ENCODE data around the gene COPS9. TPM values are rescaled to one million over a fixed set of nuclear protein-coding genes. Genes with fewer than 3 reads are reported as not detected.

COPS9 gene
- total RNA-seq, 1 donor from 2014 or later: 156 TPM

- no peak for TF ChIP-seq CTCF (IDR thresholded peaks at IDR 0.05)
- Mint-ChIP-seq H3K36me3 (ENCODE audit: unreplicated experiment) (no peaks in the 10 kb centered on the region), H3K27ac (ENCODE audit: unreplicated experiment) (no peak overlapping the region), H3K4me1 (ENCODE audit: unreplicated experiment) (peaks cover 23% of the 10 kb centered on the region), H3K27me3 (ENCODE audit: unreplicated experiment) (peaks cover 24% of the 10 kb centered on the region), H3K4me3 (ENCODE audit: unreplicated experiment) (peak overlapping the region; percentile 12), H3K9me3 (ENCODE audit: unreplicated experiment) (no peaks in the 10 kb centered on the region)
- no peak for DNase-seq (ENCODE audit: extremely low spot score, unreplicated experiment)
Measured at GRCh38 chr2:240137596-240138253, 1.6 kb upstream of the COPS9 start.

GRCh38 chr2:240136671-240137292 is 677 bp upstream of the COPS9 start:
- Mint-ChIP-seq H3K4me1 (ENCODE audit: unreplicated experiment) (peaks cover 23% of the 10 kb centered on the region), H3K27me3 (ENCODE audit: unreplicated experiment) (peaks cover 19% of the 10 kb centered on the region), H3K27ac (ENCODE audit: unreplicated experiment) (no peak overlapping the region), H3K4me3 (ENCODE audit: unreplicated experiment) (peak overlapping the region; percentile 94), H3K9me3 (ENCODE audit: unreplicated experiment) (no peaks in the 10 kb centered on the region), H3K36me3 (ENCODE audit: unreplicated experiment) (peaks cover 4% of the 10 kb centered on the region)
- no peak for DNase-seq (ENCODE audit: extremely low spot score, unreplicated experiment)
- no peak for TF ChIP-seq CTCF (IDR thresholded peaks at IDR 0.05)

- peaks cover 23% of the 10 kb centered on the region for H3K4me1 Mint-ChIP-seq (ENCODE audit: unreplicated experiment)
- peaks cover 10% of the 10 kb centered on the region for H3K27me3 Mint-ChIP-seq (ENCODE audit: unreplicated experiment)
- H3K27ac Mint-ChIP-seq (ENCODE audit: unreplicated experiment): peak overlapping the region; percentile 86
- no peak for TF ChIP-seq CTCF (IDR thresholded peaks at IDR 0.05)
- peak overlapping the region; percentile 94 for H3K4me3 Mint-ChIP-seq (ENCODE audit: unreplicated experiment)
- H3K9me3 Mint-ChIP-seq (ENCODE audit: unreplicated experiment): no peaks in the 10 kb centered on the region
- DNase-seq (ENCODE audit: extremely low spot score, unreplicated experiment): no peak
- peaks cover 11% of the 10 kb centered on the region for H3K36me3 Mint-ChIP-seq (ENCODE audit: unreplicated experiment)
Measured at GRCh38 chr2:240135706-240136012, 446 bp downstream of the COPS9 start.

- H3K27ac Mint-ChIP-seq (ENCODE audit: unreplicated experiment): peak overlapping the region; percentile 86
- no peak for DNase-seq (ENCODE audit: extremely low spot score, unreplicated experiment)
- H3K4me3 Mint-ChIP-seq (ENCODE audit: unreplicated experiment): peak overlapping the region; percentile 94
- TF ChIP-seq CTCF (IDR thresholded peaks at IDR 0.05): no peak
- no peaks in the 10 kb centered on the region for H3K9me3 Mint-ChIP-seq (ENCODE audit: unreplicated experiment)
- peaks cover 7% of the 10 kb centered on the region for H3K27me3 Mint-ChIP-seq (ENCODE audit: unreplicated experiment)
- peaks cover 16% of the 10 kb centered on the region for H3K36me3 Mint-ChIP-seq (ENCODE audit: unreplicated experiment)
- peaks cover 23% of the 10 kb centered on the region for H3K4me1 Mint-ChIP-seq (ENCODE audit: unreplicated experiment)
Measured at GRCh38 chr2:240134956-240135520, 1.1 kb downstream of the COPS9 start.

GRCh38 chr2:240134466-240134865 is 1.6 kb downstream of the COPS9 start:
- Mint-ChIP-seq H3K27me3 (ENCODE audit: unreplicated experiment) (peaks cover 5% of the 10 kb centered on the region), H3K36me3 (ENCODE audit: unreplicated experiment) (peaks cover 22% of the 10 kb centered on the region), H3K4me1 (ENCODE audit: unreplicated experiment) (peaks cover 23% of the 10 kb centered on the region), H3K27ac (ENCODE audit: unreplicated experiment) (no peak overlapping the region), H3K9me3 (ENCODE audit: unreplicated experiment) (no peaks in the 10 kb centered on the region), H3K4me3 (ENCODE audit: unreplicated experiment) (peak overlapping the region; percentile 94)
- no peak for TF ChIP-seq CTCF (IDR thresholded peaks at IDR 0.05)
- DNase-seq (ENCODE audit: extremely low spot score, unreplicated experiment): no peak

Data from osteocyte (in vitro differentiated cells).